NCI-H1694 (cell line): ENCODE results near the gene RAB40A.
A peak's percentile ranks its signal among the peaks of the same experiment; 100 is the strongest.

Experiments
- DNase-seq: peaks from one replicate; lab custom pipeline; 2025; lab: John Stamatoyannopoulos, UW

The RAB40A gene

DNA sequence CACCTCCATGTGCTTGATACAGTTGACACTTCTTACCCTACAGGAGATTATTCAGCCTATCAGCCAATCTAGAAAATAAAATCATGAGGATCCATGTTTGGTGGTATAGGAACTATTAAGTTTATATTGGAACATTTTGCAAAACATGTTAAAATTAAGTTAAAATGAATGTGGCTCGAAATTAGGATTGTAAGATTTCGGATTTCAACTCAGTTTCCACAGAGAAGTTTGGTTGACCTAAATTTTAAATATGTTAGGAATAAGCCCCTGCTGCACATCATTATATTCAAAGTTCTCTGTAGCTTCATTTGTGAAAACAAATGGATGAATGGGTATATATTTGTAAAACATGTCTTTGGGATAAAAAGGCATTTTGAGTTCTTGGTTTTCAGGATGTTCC lies at the start of gene RAB40A:
Gene RAB40A (minus strand): TSS at position 101 of the 400 bp plus-strand sequence. CDS start 18,733 bp downstream, outside the sequence.
- DNase-seq, result no peak

DNA sequence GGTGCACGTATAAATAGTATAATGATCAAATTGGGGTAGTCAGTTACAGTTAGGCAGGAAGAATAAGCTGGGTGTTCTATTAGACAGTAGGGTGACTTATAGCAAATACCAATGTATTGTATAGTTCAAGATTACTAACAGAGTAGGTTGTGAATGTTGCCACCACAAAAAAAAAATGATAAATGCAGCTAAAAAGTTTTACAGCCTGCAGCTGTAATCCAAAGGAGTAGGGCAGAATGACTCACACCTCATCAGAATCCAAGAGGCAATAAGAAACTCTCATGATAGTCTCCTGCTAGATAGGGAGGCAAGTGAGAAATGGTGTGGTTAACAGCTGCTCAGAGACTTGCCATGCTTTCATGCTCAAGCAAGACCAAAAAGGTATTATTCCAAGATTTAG lies 46.5 kb upstream of the RAB40A start:
- no peak for DNase-seq

GRCh38 chrX:103565197-103565596 lies 45.9 kb upstream of the RAB40A start:
- DNase-seq, result no peak

DNA sequence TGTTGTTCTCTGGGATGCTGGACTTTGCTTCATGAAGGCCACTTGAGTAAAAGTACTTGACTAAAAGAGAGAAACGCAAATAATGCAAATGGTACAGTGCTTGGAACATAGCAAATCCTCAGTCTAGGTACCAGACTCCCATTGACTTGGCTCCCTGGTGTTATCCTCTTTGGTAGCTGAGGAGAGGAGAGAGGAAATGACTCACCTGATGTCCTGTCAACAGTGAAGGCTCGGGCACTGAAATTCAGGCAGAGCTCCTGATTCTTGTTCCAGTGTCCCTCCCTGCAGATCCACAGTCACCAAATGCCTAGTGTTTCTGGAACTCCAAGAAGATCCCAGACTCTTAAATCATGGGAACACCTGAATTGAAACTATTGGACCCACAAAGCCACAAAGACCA lies 43.5 kb upstream of the RAB40A start:
- DNase-seq, result no peak

DNA sequence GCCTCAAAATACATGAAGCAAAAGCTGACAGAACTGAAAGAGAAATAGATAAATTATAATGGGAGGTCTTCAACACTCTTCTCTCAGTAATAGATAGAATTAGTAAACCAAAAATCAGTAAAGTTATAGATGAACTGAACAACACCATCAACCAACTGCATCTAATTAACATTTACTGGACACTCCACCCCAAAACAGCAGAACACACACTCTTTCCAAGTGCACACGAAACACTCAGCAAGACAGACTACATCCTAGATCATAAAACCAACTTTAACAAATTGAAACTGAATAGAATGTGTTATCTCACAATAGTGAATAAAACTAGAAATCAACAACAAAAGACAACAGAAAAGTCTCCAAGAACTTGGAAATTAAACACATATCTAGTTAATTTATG lies 41.0 kb upstream of the RAB40A start:
- no peak for DNase-seq

DNA sequence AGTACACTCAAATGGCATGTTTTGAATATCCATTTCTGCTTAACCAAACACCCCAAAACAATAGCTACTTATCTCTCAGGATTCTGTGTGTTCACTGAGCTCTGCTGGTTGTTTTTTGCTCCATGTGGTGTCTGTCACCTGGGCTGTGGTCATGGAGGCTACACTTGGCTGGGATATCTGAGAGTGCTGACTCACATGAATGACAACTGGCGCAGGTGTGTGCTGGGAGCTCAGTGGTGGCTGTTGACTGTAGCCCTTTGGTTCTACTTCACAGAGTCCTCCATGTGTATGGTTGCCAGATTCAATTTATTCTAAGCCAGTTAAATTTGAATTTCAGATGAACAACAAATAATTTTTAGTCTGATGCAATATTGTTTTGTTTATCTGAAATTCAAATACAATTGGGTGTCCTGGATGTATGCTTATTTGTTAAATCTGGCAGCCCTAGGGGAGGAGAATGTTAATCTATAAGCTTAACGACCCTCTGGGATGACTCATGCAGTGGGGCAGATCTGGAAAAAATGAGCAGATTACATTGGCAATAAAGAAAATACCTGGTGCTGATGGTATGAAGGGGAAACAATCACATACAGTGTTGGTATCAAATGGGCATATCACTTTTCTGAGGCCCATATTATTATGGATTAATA lies 37.8 kb upstream of the RAB40A start:
- no peak for DNase-seq

- no peak for DNase-seq
Observed at GRCh38 chrX:103554687-103555424, 35.6 kb upstream of the RAB40A start.

- DNase-seq, result no peak
Observed at GRCh38 chrX:103552236-103552635, 32.9 kb upstream of the RAB40A start.

GRCh38 chrX:103550415-103551051 lies 31.2 kb upstream of the RAB40A start:
- no peak for DNase-seq

- DNase-seq, result no peak
Observed at GRCh38 chrX:103549916-103550315, 30.6 kb upstream of the RAB40A start.

DNA sequence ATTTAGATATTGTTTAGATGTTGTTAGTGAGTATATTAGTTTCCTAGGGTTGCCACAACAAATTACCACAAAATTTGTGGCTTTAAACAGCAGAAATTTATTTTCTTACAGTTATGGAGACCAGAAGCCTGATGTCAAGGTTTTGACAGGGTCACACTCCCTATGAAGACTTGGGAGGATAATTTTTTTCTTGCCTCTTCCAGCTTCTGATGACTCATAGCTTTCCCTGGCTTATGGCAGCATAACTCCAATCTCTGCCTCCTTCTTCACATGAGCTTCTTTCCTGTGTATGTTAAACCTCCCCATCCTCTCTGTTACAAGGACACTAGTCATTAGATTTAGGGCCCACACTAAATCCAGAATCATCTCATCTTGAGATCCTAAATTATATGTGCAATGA lies 20.9 kb upstream of the RAB40A start:
- DNase-seq, result no peak

GRCh38 chrX:103539695-103540094 lies 20.4 kb upstream of the RAB40A start:
- no peak for DNase-seq

DNA sequence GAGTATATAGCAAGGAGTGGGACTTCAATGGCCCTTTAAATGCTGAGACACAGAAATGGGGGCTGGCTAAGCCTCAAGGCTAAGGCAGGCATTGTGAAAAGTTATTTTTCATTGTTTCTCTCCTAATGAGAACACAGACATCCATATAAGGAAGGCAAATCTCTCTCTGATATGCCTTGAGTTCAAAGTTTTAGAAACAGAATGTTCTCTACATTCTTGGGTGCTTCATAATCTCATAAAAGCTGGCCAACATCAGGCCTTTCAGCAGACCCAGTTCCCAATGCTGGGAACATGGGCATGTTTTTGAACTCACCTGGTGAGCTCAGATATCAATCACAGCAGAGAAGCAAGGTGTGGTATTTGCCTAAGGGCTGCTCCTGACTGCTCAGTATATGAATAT lies 19.4 kb upstream of the RAB40A start:
- DNase-seq, result no peak

- DNase-seq, result no peak
Observed at GRCh38 chrX:103537871-103538387, 18.6 kb upstream of the RAB40A start.

GRCh38 chrX:103536732-103537131 lies 17.4 kb upstream of the RAB40A start:
- DNase-seq, result no peak

DNA sequence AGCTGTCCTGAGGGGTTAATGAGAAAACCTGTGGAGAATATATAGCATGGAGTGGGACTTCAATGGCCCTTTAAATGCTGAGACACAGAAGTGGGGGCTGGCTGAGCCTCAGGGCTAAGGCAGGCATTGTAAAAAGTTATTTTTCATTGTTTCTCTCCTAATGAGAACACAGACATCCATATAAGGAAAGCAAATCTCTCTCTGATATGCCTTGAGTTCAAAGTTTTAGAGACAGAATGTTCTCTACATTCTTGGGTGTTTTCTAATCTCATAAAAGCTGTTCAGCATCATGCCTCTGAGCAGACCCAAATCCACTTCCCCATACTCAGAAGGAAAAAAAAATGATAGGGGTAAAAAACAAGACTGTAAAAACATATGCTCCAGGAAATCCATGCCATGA lies 16.8 kb upstream of the RAB40A start:
- DNase-seq, result no peak

DNA sequence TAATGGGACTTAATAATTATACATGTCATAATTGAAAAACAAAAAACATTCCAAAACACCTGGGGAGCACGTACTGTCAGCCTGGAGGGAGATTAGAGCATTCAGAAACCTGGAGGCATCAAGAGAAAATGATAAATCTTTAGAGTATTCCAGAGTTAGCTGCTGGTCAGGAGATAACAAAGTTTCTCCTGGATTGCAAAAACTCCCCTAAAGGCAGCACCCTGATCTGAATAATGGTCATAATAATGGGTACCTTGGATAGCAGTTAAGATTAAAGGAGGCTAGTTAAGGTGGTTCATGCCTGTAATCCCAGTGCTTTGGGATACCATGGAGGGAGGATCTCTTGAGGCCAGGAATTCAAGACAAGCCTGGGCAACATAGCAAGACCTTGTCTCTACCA lies 15.9 kb upstream of the RAB40A start:
- DNase-seq, result no peak

DNA sequence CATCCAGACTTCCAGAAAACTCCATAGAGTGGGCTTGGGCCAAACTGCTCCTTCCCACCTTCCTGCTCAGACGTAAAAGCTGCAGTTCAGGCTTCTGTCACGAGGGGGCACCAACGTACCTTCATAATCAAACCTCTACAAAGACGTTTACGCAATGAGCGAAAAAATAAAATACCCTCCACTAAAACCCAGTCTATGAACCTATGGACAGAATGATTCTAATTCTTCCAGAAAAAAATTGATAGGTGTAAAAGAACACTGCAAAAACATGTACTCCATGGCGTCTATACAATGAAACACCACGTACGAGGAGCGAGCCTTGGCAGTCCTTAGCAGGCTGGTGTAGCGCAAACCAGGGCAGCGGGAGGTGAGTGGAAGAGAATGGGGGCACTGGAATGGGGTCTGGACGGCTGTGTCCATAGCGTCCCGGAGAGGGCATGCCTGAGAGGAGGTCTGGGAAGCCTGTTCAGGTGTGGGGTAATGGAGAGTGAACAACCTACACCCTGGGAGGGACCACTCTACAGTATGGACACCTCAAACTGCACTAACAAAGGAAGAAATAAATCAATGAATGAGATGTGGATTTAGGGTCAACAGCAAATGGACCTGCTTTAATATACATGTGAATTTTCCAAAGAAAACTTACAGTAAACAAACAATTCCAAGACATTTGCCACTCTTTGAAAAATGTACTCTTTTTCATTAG lies 14.4 kb upstream of the RAB40A start:
- peak; percentile 79 for DNase-seq

DNA sequence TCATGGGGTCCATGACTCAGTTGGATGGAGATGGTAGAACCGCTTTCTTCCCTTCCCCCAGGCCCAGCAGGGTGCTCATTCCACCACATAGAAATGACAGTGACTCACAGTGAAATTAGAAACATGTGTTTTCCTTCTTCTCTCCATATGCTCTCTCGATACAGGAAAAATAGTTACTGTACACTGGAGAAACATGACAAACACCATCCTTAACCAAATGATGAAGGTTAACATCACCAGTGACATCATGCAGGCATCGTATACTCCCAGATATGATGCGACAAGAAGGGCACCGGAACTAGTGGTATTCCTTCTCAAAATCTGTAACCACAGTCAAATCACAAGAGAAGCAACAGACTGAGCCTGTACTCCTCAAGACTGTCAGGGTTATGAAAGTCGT lies 11.7 kb upstream of the RAB40A start:
- DNase-seq, result no peak

DNA sequence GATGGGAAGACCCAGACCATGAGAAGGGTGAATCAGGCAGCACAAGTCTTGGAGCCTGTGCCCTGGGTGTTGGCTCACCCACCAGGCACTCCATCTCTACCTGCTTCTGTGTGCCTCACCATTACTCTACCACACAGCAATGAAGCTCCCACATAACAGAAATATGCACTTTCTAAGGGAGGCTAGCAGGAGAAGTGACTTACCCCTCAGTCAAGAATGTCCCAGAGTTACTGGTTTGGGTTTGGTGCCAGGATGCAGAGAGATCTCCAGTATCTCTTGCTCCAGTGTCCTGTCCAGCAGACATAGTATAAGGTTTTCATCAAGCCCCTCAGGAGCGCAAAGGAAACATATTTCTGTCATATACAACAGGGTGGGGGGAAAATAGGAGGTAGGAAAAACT lies 11.3 kb upstream of the RAB40A start:
- DNase-seq, result no peak

DNA sequence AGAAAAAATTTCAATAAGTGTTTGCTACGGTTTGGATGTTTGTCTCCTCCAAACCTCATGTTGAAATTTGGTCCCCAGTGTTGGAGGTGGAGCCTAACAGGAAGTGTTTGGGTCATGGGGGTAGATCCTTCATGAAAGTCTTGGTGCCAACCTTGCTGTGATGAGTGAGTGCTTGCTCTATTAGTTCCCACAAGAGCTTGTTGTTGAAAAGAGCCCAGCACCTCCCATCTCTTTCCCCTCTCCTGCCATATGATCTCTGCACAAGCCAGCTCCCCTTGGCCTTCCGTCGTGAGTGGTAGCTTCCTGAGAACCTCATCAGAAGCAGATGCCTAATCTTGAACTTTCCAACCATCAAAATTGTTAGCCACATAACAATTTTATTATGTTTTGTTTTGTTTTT lies 10.3 kb upstream of the RAB40A start:
- DNase-seq, result no peak

DNA sequence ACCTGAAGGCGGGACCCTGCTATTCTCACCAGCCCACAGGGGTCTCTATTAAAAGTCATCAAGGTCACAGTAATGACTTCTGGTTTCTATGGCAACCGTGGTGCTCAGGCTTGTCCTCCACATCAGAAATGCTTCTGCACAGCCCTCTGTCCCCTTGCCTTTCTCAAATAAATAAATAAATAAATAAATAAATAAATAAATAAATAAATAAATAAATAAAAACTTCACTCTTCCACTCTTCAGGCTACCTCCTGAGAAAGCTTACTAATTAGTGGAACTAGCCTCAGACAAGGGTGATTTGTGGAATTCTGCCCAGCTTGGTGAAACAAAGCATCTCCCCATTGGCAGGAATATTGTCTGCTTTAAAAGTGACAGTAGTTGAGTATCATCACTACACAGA lies 5.5 kb upstream of the RAB40A start:
- no peak for DNase-seq

GRCh38 chrX:103523605-103524004 lies 4.3 kb upstream of the RAB40A start:
- no peak for DNase-seq
